GM12891 (cell line): Measurements from ENCODE around the gene SDHB.

Experiments used
- DNase-seq: peaks from one replicate; pipeline ENCODE4 v3.0.0; 2011; ENCODE audit warnings: low spot score; ENCODE audit not compliant: insufficient read length
- FAIRE-seq: peaks from 2 replicates; lab custom pipeline; 2011; peaks lifted over from hg19 to GRCh38; lab: Jason Lieb, UNC
- PAX5 ChIP-seq: IDR thresholded peaks from 2 replicates; pipeline ENCODE4 v1.6.1; 2011; ENCODE audit warnings: low read length, moderate library complexity, mild to moderate bottlenecking; ENCODE audit not compliant: insufficient read depth, severe bottlenecking
- POLR2A ChIP-seq: IDR thresholded peaks from 2 replicates; pipeline ENCODE4 v1.6.1; 2011; ENCODE audit warnings: low read depth, low read length, control low read depth
- POLR2AphosphoS5 ChIP-seq: IDR thresholded peaks from 2 replicates; pipeline ENCODE4 v1.6.1; 2011; ENCODE audit warnings: low read depth, low read length, control low read depth
- POU2F2 ChIP-seq: IDR thresholded peaks from 2 replicates; pipeline ENCODE4 v1.6.1; 2011; ENCODE audit warnings: low read depth, mild to moderate bottlenecking, control low read depth, low read length, moderate library complexity
- SPI1 ChIP-seq: IDR thresholded peaks from 2 replicates; pipeline ENCODE4 v1.6.1; 2011; ENCODE audit warnings: low read depth, low read length, control low read depth
- TAF1 ChIP-seq: IDR thresholded peaks from 2 replicates; pipeline ENCODE4 v1.6.1; 2011; ENCODE audit warnings: low read depth, low read length, control low read depth

The SDHB gene

DNA sequence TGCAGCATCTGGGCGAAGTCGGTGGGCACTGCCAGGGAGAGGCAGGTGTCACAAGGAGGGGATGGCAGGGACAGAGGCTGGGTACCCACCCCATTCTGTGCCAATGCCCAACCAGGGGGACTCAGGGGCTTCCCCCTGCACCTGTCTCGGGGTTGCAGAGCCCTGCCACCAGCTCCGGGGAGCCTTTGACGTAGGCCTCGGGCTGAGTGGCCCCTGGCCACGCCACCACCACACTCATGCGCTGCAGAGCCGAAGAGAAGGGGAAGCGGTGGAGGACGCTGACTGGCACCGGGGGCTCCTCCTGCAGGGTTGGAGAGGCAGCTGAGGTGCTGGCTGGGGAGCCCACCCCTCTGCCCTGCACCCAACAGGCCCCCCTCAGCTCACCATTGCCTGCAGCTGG is 61.7 kb downstream of the SDHB start:
- no peak for FAIRE-seq

DNA sequence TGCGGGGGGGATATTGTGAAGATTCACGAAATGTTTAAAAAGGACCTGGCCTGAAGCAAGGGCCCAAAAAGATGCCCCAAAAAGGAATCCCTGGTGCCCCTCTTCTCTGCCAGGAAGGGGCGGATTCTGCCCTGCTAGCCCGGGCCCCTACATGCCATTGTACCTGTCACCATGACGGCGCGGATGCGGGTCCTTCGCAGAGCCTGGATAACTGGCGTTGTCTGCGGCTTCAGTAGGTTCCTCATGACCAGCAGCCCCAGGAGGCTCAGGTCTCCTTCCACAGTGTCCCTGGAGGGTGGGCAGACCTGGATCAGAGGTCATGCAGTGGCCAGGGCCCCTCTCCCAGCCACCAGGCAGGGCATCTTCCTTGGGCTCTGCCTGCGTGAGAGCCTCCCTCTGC is 62.3 kb downstream of the SDHB start:
- no peak for FAIRE-seq

More for the DNA sequence above, 61.7 kb downstream of the SDHB start:
- TF ChIP-seq PAX5 (no peak), POU2F2 (no peak), POLR2A (no peak), SPI1 (no peak), TAF1 (no peak), POLR2AphosphoS5 (no peak)
- DNase-seq: no peak

DNA sequence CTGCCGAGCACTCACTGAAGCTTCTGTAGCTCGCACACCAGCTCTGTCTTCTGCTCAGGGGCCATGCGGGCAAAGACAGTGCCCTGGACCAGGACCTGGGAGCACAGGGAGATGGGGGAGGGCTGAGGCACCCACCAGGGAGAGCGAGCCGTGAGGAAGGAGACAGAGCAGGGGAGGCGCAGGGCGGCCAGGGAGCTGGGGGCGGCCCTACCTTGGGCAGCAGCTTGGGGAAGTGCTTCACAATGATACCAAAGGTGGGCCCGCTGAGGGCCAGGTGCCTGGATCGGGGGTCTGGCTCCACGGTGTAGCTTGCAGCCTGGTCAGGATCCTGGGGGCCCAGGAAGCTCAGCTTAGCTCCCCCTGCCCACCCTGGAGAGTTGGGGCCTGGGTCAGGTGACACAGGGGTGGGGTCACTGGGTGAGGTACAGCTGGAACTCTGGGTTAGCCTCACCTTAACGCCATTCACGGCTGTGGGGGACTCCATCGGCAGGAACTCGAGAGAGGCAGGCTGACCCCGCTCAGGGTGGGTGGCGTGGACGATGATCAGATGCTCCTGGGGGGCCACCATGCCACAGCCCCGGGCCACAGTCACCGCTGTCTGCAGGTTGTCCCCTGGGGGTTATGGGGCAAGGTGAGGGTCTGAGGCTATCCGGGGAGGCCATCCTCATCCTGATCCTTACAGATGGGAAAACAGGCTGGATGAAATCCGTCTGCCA is 64.0 kb downstream of the SDHB start:
- FAIRE-seq: no peak
- DNase-seq: no peak
- no peak for TF ChIP-seq PAX5
- TF ChIP-seq SPI1: no peak
- no peak for TF ChIP-seq POU2F2
- no peak for TF ChIP-seq POLR2AphosphoS5
- TF ChIP-seq POLR2A: no peak
- TF ChIP-seq TAF1: no peak

More for the DNA sequence above, 62.3 kb downstream of the SDHB start:
- DNase-seq: no peak
- TF ChIP-seq TAF1: no peak
- no peak for TF ChIP-seq POU2F2
- TF ChIP-seq PAX5: no peak
- TF ChIP-seq SPI1: no peak
- no peak for TF ChIP-seq POLR2A
- TF ChIP-seq POLR2AphosphoS5: no peak

DNA sequence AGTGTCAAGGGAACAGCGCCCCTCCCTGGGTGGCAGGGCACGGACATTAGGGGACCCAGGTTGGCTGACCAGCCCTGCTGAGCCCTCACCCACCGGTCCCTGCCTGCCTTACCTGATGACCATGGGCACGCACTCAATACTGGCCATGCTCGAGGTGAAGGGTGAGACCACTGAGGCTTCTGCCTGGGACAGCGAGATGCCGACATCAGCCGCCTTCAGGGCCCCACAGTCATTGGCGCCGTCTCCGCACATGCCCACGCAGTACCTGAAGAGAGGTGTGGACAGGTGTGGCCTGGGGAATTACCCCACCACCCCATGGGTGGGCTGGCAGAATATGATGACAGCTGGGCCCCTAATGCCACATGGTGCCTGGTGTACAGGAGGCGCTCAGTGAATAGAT is 65.6 kb downstream of the SDHB start:
- TF ChIP-seq POLR2A (no peak), POU2F2 (no peak), TAF1 (no peak), PAX5 (no peak), SPI1 (no peak)
- no peak for DNase-seq
- no peak for FAIRE-seq

DNA sequence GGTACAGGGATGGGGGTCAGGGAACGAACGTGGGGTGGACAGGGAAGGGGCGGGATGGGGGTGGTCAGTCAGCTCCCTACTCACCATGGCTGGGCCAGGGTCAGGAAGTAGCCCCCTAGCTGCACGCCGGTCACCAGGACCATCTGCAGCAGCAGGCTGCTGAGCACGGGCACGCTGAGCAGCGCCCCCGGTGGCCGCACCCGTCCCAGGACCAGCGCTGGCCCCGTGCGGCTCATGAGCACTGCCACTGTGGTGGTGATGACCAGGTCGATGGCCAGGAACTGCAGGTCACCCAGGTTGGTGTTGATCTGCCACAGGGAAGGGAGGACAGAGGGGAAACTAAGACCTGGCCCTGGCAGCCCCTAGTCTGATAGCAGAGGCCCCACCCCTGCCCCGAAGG is 66.9 kb downstream of the SDHB start:
- no peak for DNase-seq
- TF ChIP-seq PAX5 (no peak), TAF1 (no peak), POU2F2 (no peak), POLR2A (no peak), POLR2AphosphoS5 (no peak), SPI1 (no peak)

DNA sequence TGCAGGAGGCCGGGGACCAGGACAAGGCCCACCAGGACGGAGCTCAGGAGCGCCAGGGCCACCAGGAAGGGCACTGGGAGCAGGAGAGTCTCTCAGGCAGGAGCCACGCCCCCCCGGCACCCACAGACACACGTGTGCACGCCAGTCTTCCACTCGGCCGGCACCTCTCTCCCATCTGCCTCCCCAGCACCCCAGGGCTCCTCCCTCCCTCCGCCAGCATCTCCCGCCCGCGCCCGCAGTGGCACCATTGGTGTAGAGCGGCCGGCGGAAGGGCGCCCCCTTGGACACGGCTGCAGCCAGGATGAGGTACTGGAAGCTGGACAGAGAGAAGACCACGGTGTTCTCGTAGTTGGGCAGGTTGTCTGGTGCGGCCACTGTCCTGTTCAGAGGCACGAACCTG is 67.3 kb downstream of the SDHB start:
- DNase-seq: no peak
- no peak for FAIRE-seq
- TF ChIP-seq SPI1 (no peak), TAF1 (no peak), POLR2A (no peak), POLR2AphosphoS5 (no peak), POU2F2 (no peak), PAX5 (no peak)

More for the DNA sequence above, 66.9 kb downstream of the SDHB start:
- FAIRE-seq: no peak

DNA sequence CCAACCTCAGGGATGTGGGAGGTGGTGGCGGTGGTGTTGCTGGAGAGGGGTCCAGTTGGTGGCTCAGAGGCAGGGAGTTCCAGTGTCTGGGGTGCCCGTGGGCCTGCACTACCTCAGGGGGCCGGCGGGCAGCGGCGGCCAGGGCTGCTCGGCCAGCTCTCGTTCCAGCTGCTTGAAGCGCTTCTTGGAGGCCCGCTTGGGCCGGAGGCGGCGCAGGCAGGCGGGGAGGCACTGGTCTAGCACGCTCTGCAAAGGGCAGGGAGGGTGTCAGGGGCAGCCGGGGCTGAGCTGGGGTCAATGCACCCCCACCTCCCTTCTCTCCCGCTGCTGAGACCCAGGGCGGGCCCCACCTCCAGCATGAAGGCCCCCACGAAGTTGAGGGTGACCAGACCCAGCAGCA is 67.7 kb downstream of the SDHB start:
- TF ChIP-seq POLR2AphosphoS5 (no peak), TAF1 (no peak), POLR2A (no peak), POU2F2 (no peak), PAX5 (no peak), SPI1 (no peak)
- FAIRE-seq: no peak

DNA sequence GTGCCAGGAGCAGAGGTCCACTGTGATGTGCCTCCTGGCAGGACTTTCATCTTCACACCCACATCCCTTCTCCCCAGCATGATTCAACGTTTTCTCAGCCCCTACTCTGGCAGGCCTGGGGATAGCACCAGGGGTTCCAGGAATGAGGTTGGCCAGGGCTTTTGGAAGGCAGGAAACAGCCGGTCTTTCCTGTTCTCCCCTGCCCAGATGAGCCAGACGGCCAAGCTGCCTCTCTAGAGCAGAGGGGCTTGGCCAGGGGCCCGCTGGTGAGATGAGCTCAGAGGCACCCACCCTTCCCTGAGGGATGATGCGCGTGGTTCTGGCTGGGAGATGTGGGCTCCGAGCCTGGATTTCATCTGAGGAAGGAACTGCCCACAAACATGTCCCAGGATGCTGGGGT is 69.1 kb downstream of the SDHB start:
- DNase-seq (no peak), FAIRE-seq (no peak)

More for the DNA sequence above, 67.7 kb downstream of the SDHB start:
- DNase-seq: no peak

DNA sequence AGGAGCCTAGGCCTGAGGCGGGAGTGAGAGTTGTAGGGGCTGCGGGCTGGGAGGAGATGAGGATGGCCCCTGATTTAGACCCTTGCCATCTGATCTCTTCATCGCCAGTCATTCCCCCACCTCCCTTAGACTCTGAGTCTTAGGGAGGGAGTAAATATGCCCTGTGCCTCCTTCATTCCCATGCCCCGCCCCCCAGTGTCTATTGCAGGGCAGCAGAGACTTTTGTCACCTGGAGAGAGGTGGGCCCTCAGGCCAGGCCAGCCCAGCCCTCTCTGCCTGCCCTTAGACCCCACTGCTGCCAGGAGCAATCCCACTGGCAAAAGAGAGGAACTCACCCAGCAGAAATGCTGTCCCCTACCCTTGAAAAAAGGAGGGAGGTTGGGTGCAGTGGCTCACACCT is 70.2 kb downstream of the SDHB start:
- DNase-seq (no peak), FAIRE-seq (no peak)
- TF ChIP-seq PAX5: no peak
- TF ChIP-seq POU2F2: no peak
- TF ChIP-seq POLR2A: no peak
- TF ChIP-seq SPI1: no peak
- TF ChIP-seq TAF1: no peak
- TF ChIP-seq POLR2AphosphoS5: no peak

More for the DNA sequence above, 69.1 kb downstream of the SDHB start:
- TF ChIP-seq POLR2A (no peak), POLR2AphosphoS5 (no peak), POU2F2 (no peak), SPI1 (no peak), TAF1 (no peak), PAX5 (no peak)

DNA sequence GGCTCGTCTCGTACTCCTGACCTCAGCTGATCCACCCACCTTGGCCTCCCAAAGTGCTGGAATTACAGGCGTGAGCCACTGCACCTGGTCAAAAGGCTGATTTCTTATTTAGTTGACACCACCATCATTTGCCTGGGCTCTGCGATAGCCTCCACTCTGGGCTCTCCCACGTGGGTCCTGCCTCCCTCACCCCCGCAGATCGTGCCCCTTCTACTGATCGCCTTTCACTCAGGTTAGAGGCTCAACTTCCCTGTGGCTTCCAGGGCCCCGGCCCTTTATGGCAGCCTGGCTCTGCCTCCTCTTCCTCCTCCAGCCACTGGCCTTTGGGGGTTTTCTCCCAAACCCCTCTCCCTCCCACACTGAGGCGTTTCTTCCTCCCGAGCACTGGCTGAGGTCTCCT is 70.9 kb downstream of the SDHB start:
- DNase-seq: no peak
- FAIRE-seq: no peak
- TF ChIP-seq POLR2A (no peak), PAX5 (no peak), POLR2AphosphoS5 (no peak), SPI1 (no peak), TAF1 (no peak), POU2F2 (no peak)
